ENCODE results near the gene STK10.

DNA sequence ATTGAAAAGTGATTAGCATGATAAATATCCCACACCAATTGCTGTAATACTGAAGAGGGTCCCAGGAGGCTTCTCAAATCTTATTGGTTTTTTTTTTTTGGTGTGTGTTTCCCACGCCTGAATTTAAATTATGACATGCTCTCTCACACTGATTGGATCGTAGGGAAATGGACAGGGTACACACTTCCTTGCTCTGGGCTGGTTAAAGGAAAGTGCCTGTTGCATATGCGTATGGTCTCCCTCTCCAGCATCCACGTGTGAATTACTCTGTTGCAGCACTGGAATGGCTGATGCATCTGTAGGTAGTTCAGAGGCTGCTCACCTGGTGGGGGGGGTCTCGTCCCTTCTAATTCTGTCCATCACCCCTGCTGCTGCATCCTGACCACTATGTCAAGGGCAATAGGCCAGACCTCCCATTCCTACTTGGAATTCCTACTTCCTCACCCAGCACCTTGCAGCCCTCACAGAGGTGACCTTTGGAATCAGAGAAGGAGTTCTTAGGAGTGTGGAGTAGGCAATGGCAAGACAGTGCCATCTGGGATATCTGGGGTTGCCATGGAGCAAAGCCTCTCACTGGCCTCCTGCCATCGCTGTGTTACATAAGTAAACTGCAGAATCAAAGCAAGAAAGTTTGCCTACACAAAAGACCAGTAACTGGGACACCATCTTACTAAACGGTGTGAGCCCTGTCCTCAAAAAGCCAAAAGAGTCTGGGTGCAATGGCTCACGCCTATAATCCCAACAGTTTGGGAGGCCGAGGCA, 110.2 kb downstream of the STK10 start:
- TF ChIP-seq CTCF (conservative IDR thresholded peaks at IDR 0.05), result no peak
- TF ChIP-seq ZFX (IDR thresholded peaks at IDR 0.05), result no peak
